ENCODE measurements around the gene DCTPP1. TPM values are rescaled to one million over a fixed set of nuclear protein-coding genes. Genes with fewer than 3 reads are reported as not detected.

DCTPP1 gene
- total and polyA plus RNA-seq, 2 of the 13 experiments (the other 11 are each of a cell fraction or from before 2014, with no cell fraction given): 54.8 to 74.4 TPM

- TF ChIP-seq ZBED4 (CRISPR knock-in tag; IDR thresholded peaks at IDR 0.05; ENCODE audit: borderline replicate concordance) (peak; percentile 87), ELF4 (CRISPR knock-in tag; IDR thresholded peaks at IDR 0.05; ENCODE audit: borderline replicate concordance) (peak; percentile 18; the same call in 1 of the 2 replicates), TBX2 (CRISPR knock-in tag; IDR thresholded peaks at IDR 0.05; ENCODE audit: borderline replicate concordance) (peak; percentile 55), ZNF121 (CRISPR knock-in tag; IDR thresholded peaks at IDR 0.05) (peak; percentile 59; the same call in 1 of the 2 replicates), NR2F6 (IDR thresholded peaks at IDR 0.05) (no peak), NR2F6 (CRISPR knock-in tag; IDR thresholded peaks at IDR 0.05) (peak; percentile 17; the same call in 1 of the 2 replicates), FIP1L1 (IDR thresholded peaks at IDR 0.05; ENCODE audit: borderline replicate concordance, insufficient read depth, low read depth, low read length) (peak; percentile 4; the same call in 1 of the 2 replicates), ZNF160 (CRISPR knock-in tag; IDR thresholded peaks at IDR 0.05) (peak; percentile 63; the same call in 1 of the 2 replicates), ARID5B (CRISPR knock-in tag; IDR thresholded peaks at IDR 0.05) (peak; percentile 9; the same call in 1 of the 2 replicates), NONO (IDR thresholded peaks at IDR 0.05) (no peak), NONO (CRISPR knock-in tag; conservative IDR thresholded peaks at IDR 0.05) (peak; percentile 88), NCOA2 (CRISPR knock-in tag; IDR thresholded peaks at IDR 0.05) (peak; percentile 42), ZBTB3 (CRISPR knock-in tag; IDR thresholded peaks at IDR 0.05; ENCODE audit: borderline replicate concordance, low read depth) (peak; percentile 93; the same call in 1 of the 2 replicates), PCBP2 (optimal IDR thresholded peaks at IDR 0.05; ENCODE audit: low read depth, low read length, poor library complexity, severe bottlenecking) (peak; percentile 71), ZNF292 (CRISPR knock-in tag; IDR thresholded peaks at IDR 0.05; ENCODE audit: borderline replicate concordance, low read depth) (peak; percentile 82), ZMYM3 (CRISPR knock-in tag; IDR thresholded peaks at IDR 0.05) (peak; percentile 66), PHF5A (CRISPR knock-in tag; IDR thresholded peaks at IDR 0.05; ENCODE audit: low read depth, unreplicated experiment) (no peak), CTCF (CRISPR knock-in tag; IDR thresholded peaks at IDR 0.05) (peak; percentile 53), TAF15 (IDR thresholded peaks at IDR 0.05; ENCODE audit: low read depth, low read length, poor library complexity, severe bottlenecking) (peak; percentile 60)
Measured at GRCh38 chr16:30378236-30379157, 51.3 kb downstream of the DCTPP1 start (continued).

Measured in HepG2 (cell line).